Measurements from ENCODE around the gene APOB. TPM values are rescaled to one million over a fixed set of nuclear protein-coding genes. Genes with fewer than 3 reads are reported as not detected.

Gene APOB
- polyA plus RNA-seq, 1 of the 3 experiments (the other 2 are of a cell fraction), result not detected

DNA sequence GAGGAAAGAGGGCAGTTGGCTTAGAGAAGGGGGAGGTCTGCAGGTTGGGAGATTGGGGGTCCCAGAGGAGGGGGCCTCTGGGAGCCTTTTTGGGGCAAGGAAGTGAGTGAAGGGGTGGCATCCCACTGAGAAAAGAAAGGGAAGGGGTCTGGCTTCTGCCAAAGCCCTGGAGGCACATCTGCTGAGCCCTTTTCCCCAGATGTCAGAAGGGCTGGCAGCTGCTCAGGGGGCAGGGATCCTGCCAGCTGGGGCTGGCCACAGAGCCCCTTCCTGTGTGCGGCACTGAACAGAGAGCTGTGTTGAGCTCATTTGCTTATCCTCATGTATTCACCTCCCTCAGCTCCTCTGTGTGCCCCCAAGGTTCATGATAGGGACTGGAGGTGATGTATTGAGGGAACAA lies 54.5 kb downstream of the APOB start:
- H3K9me3 ChIP-seq, result no peaks in the 10 kb centered on the region
- no peaks in the 10 kb centered on the region for H3K36me3 ChIP-seq (replicated peaks in 1 of 2; ENCODE audit: control insufficient read depth in 1 of 2, insufficient read depth in 2 of 2, low read length in 1 of 2)
- no peak overlapping the region for H3K27ac ChIP-seq (ENCODE audit: low read depth in 2 of 2, low read length in 1 of 2)
- H2AFZ ChIP-seq (ENCODE audit: low read depth), result no peak overlapping the region
- no peaks in the 10 kb centered on the region for H3F3A ChIP-seq (replicated peaks; ENCODE audit: insufficient read depth)
- H3K4me3 ChIP-seq (ENCODE audit: low read depth in 2 of 2, low read length in 1 of 2), result no peak overlapping the region
- TF ChIP-seq CHD2 (IDR thresholded peaks at IDR 0.05; ENCODE audit: low read length, partially characterized antibody), result peak; percentile 57
- peak; percentile 61 for TF ChIP-seq RCOR1 (IDR thresholded peaks at IDR 0.05; ENCODE audit: low read length)
- TF ChIP-seq EP300 (IDR thresholded peaks at IDR 0.05; ENCODE audit: borderline replicate concordance in 1 of 2, low read depth in 1 of 2, low read length in 1 of 2), result peak in 1 of 2 experiments; percentile 55; a peak in 1 of 4 replicates
- no peak for TF ChIP-seq JUND (IDR thresholded peaks at IDR 0.05)
- TF ChIP-seq, protein P1, sequence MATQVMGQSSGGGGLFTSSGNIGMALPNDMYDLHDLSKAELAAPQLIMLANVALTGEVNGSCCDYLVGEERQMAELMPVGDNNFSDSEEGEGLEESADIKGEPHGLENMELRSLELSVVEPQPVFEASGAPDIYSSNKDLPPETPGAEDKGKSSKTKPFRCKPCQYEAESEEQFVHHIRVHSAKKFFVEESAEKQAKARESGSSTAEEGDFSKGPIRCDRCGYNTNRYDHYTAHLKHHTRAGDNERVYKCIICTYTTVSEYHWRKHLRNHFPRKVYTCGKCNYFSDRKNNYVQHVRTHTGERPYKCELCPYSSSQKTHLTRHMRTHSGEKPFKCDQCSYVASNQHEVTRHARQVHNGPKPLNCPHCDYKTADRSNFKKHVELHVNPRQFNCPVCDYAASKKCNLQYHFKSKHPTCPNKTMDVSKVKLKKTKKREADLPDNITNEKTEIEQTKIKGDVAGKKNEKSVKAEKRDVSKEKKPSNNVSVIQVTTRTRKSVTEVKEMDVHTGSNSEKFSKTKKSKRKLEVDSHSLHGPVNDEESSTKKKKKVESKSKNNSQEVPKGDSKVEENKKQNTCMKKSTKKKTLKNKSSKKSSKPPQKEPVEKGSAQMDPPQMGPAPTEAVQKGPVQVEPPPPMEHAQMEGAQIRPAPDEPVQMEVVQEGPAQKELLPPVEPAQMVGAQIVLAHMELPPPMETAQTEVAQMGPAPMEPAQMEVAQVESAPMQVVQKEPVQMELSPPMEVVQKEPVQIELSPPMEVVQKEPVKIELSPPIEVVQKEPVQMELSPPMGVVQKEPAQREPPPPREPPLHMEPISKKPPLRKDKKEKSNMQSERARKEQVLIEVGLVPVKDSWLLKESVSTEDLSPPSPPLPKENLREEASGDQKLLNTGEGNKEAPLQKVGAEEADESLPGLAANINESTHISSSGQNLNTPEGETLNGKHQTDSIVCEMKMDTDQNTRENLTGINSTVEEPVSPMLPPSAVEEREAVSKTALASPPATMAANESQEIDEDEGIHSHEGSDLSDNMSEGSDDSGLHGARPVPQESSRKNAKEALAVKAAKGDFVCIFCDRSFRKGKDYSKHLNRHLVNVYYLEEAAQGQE (IDR thresholded peaks at IDR 0.05; ENCODE audit: low read depth, low read length), result no peak
- H3K9me2 ChIP-seq, result no peaks in the 10 kb centered on the region
- H3K4me1 ChIP-seq (ENCODE audit: control insufficient read depth in 1 of 2, insufficient read depth in 2 of 2, low read depth in 1 of 2, low read length in 1 of 2), result peaks cover 0 to 44% of the 10 kb centered on the region in 2 experiments; a peak in 2 of 4 replicates
- POLR2A ChIA-PET, result no interaction called here
- WGBS (ENCODE audit: low lambda C conversion rate), result 100% methylated on average over 1 of the region's 1 CpG
- H3K9ac ChIP-seq, result no peak overlapping the region
- H3K79me2 ChIP-seq (ENCODE audit: insufficient read depth), result no peaks in the 10 kb centered on the region
- H3K4me2 ChIP-seq, result no peak overlapping the region
- DNase-seq, result peak; percentile 81
- no peaks in the 10 kb centered on the region for H4K20me1 ChIP-seq (ENCODE audit: insufficient read depth)
- no peaks in the 10 kb centered on the region for H3K27me3 ChIP-seq (ENCODE audit: insufficient read depth)
- CTCF ChIA-PET, result interaction anchor here (0.9 to 2.3 kb wide), 7 partner anchors 30 to 328 kb away, joined by 3 to 18 read pairs (median 4); no protein-coding TSS in a partner anchor

DNA sequence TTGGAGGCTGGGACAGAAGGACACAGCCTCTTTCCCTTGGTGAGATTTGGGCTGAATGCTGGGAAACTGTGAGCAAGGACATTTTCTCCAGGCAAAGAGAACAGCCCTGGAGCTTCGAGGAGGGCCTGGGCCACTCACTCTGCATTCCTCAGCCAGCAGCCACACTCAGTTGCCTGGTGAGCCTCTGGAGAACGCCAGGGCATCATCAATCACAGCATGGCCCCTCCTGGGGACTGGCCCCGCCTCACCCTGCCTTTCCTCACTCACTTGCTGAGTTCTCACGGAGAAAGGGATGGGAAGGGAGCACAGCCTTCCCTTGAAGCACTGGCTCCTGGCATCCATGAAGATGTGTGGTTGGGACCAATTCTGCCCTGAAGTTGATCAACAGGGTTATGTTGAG lies 55.0 kb downstream of the APOB start:
- POLR2A ChIA-PET, result no interaction called here
- CTCF ChIA-PET, result interaction anchor here (0.9 to 2.3 kb wide), 9 partner anchors 8 to 328 kb away, joined by 3 to 18 read pairs (median 4); no protein-coding TSS in a partner anchor

More for the DNA sequence above, 55.0 kb downstream of the APOB start:
- H3F3A ChIP-seq (replicated peaks; ENCODE audit: insufficient read depth), result no peaks in the 10 kb centered on the region
- no peaks in the 10 kb centered on the region for H3K9me3 ChIP-seq
- no peaks in the 10 kb centered on the region for H3K79me2 ChIP-seq (ENCODE audit: insufficient read depth)
- DNase-seq, result peak; percentile 40
- peaks cover 0 to 44% of the 10 kb centered on the region in 2 experiments; a peak in 2 of 4 replicates for H3K4me1 ChIP-seq (ENCODE audit: control insufficient read depth in 1 of 2, insufficient read depth in 2 of 2, low read depth in 1 of 2, low read length in 1 of 2)
- no peak overlapping the region for H3K4me3 ChIP-seq (ENCODE audit: low read depth in 2 of 2, low read length in 1 of 2)
- no peak overlapping the region for H3K9ac ChIP-seq
- no peak overlapping the region for H3K27ac ChIP-seq (ENCODE audit: low read depth in 2 of 2, low read length in 1 of 2)
- H3K4me2 ChIP-seq, result no peak overlapping the region
- no peaks in the 10 kb centered on the region for H3K36me3 ChIP-seq (replicated peaks in 1 of 2; ENCODE audit: control insufficient read depth in 1 of 2, insufficient read depth in 2 of 2, low read length in 1 of 2)
- H4K20me1 ChIP-seq (ENCODE audit: insufficient read depth), result no peaks in the 10 kb centered on the region
- 31% methylated on average over 3 of the region's 4 CpGs for WGBS (ENCODE audit: low lambda C conversion rate)
- H2AFZ ChIP-seq (ENCODE audit: low read depth), result no peak overlapping the region
- no peaks in the 10 kb centered on the region for H3K27me3 ChIP-seq (ENCODE audit: insufficient read depth)
- TF ChIP-seq ELF1 (IDR thresholded peaks at IDR 0.05) (no peak), FOSL2 (IDR thresholded peaks at IDR 0.05; ENCODE audit: borderline replicate concordance, low read depth) (no peak), YY1 (IDR thresholded peaks at IDR 0.05; ENCODE audit: low read depth) (no peak), RCOR1 (IDR thresholded peaks at IDR 0.05; ENCODE audit: low read length) (no peak), MXI1 (IDR thresholded peaks at IDR 0.05; ENCODE audit: low read depth, low read length) (no peak), SMC3 (IDR thresholded peaks at IDR 0.05; ENCODE audit: low read depth, low read length) (no peak), RXRA (IDR thresholded peaks at IDR 0.05; ENCODE audit: borderline replicate concordance, low read depth) (no peak), NFIC (IDR thresholded peaks at IDR 0.05; ENCODE audit: borderline replicate concordance) (no peak), NRF1 (IDR thresholded peaks at IDR 0.05; ENCODE audit: low read depth, low read length) (no peak), TEAD4 (IDR thresholded peaks at IDR 0.05; ENCODE audit: borderline replicate concordance, insufficient read depth) (no peak)
- TF ChIP-seq, protein P2, sequence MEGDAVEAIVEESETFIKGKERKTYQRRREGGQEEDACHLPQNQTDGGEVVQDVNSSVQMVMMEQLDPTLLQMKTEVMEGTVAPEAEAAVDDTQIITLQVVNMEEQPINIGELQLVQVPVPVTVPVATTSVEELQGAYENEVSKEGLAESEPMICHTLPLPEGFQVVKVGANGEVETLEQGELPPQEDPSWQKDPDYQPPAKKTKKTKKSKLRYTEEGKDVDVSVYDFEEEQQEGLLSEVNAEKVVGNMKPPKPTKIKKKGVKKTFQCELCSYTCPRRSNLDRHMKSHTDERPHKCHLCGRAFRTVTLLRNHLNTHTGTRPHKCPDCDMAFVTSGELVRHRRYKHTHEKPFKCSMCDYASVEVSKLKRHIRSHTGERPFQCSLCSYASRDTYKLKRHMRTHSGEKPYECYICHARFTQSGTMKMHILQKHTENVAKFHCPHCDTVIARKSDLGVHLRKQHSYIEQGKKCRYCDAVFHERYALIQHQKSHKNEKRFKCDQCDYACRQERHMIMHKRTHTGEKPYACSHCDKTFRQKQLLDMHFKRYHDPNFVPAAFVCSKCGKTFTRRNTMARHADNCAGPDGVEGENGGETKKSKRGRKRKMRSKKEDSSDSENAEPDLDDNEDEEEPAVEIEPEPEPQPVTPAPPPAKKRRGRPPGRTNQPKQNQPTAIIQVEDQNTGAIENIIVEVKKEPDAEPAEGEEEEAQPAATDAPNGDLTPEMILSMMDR (IDR thresholded peaks at IDR 0.05), result no peak
- no peaks in the 10 kb centered on the region for H3K9me2 ChIP-seq
